ENCODE data around the gene TRAPPC5.

The TRAPPC5 gene

GRCh38 chr19:7645656-7646425 lies 34.8 kb upstream of the TRAPPC5 start:
- no peak for DNase-seq (ENCODE audit: low read depth)

DNA sequence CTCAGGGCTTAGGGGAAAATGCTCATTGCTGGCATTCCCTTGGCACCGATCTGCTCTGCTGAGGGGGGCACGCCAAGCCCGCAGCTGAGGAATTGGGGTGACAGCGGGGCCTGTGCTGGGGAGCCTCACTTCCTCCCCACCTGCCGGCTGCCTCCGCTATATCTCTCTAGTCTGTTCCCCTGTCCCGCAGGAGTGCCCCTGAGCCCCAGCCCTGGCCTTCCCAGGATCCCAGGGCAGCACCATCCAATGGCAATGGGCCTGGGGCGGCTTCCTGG lies 34.3 kb upstream of the TRAPPC5 start:
- DNase-seq (ENCODE audit: low read depth) = no peak

DNA sequence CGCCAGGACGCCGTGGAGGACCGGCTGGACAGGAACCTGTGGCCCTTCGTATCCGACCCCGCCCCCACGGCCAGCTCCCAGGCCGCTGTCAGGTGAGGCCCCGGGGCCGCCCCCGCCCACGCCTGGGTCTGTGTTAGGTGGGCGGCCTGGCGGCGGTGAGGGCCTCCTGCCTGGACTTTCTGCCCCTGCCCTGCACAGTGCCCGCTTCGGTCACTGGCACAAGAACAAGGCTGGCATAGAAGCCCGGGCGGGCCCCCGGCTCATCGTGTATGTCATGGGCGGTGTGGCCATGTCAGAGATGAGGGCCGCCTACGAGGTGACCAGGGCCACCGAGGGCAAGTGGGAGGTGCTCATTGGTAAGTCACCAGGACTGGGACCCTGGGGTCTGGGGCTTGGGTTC lies 33.5 kb upstream of the TRAPPC5 start:
- no peak for DNase-seq (ENCODE audit: low read depth)

GRCh38 chr19:7648265-7649014 lies 32.2 kb upstream of the TRAPPC5 start:
- no peak for DNase-seq (ENCODE audit: low read depth)

DNA sequence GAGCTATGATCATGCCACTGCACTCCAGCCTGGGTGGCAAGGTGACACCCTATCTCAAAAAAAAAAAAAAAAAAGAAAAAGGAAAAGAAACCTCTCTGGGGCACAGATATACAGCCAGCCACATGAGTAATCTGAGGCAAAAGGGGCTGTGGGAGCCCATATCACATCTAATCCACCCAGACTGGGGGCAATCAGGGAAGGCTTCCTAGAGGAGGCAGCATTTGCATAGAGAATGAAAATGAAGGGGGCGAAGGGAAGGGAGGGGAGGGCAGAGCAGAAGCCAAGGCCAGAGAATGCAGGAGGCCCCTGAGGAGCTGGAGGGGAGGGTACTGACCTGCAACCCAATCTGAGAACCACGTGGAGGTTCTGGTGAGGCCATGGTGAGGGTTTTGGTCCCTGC lies 30.5 kb upstream of the TRAPPC5 start:
- no peak for DNase-seq (ENCODE audit: low read depth)

DNA sequence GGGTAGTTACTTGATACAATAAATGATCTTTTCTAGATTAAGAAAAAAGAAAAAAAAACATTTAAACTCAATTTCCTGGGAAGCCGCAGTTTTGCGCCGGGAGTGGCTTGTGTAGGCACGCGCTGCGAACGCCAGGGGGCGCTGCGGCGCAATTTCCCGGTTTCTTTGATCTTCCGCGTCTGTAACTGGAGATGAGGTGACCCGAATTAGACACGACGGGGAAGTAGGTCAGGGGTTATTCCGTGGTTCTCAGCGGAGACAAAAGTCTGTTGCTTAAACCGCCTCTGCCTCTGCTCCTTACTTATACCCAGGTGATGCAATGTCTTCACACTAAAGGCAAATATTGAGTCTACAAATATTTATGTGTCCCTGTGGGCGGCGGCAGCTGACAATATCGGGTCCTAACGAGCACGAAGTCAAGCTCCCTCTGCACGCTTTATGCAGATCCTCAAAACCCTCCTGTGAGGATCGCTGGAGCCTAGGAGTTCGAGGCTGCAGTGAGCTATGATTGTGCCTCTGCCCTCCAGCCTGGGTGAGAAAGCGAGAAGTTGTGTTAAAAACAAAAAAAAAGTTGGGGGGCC lies 28.5 kb upstream of the TRAPPC5 start:
- DNase-seq (ENCODE audit: low read depth) = peak; percentile 75

DNA sequence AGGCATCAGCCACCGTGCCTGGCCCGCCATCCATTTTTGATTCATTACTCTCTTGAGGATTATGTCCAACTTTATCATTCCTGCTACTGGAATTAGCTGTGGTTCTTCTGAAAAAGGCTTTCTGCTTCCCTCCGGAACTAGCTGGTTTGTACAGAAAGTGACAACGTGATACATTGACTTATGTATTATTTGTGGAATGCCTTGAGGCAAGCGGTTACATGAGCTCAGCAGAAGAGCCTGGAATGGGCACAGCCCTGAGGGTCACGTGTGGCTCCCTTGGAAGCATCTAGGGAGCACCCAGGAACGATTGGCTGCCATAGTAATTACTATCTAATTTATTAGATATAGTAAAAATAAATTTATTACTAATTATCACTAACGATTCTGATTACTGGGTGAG lies 26.2 kb upstream of the TRAPPC5 start:
- no peak for DNase-seq (ENCODE audit: low read depth)

DNA sequence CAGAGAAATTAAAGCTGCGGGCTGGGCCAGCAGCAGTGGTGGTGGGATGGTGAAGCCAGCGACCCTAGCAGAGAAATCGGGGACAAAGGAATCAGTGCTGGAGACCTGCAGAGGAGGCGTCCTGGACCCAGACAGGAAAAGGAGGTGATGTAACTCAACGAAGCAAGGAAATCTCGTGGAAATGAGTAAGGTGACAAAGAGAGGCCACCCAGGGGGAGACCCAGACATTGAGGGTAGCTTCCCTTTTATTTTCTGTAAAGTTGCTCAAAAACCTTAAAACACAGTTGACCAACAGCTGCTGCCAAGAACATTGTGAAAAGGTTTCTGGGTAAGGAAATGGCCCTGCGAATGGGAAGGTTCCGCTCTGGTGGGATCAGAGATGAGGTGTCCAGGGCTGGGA lies 25.1 kb upstream of the TRAPPC5 start:
- no peak for DNase-seq (ENCODE audit: low read depth)

GRCh38 chr19:7657131-7657751 lies 23.4 kb upstream of the TRAPPC5 start:
- peak; percentile 41 for DNase-seq (ENCODE audit: low read depth)

GRCh38 chr19:7658219-7658686 lies 22.4 kb upstream of the TRAPPC5 start:
- peak; percentile 30 for DNase-seq (ENCODE audit: low read depth)

DNA sequence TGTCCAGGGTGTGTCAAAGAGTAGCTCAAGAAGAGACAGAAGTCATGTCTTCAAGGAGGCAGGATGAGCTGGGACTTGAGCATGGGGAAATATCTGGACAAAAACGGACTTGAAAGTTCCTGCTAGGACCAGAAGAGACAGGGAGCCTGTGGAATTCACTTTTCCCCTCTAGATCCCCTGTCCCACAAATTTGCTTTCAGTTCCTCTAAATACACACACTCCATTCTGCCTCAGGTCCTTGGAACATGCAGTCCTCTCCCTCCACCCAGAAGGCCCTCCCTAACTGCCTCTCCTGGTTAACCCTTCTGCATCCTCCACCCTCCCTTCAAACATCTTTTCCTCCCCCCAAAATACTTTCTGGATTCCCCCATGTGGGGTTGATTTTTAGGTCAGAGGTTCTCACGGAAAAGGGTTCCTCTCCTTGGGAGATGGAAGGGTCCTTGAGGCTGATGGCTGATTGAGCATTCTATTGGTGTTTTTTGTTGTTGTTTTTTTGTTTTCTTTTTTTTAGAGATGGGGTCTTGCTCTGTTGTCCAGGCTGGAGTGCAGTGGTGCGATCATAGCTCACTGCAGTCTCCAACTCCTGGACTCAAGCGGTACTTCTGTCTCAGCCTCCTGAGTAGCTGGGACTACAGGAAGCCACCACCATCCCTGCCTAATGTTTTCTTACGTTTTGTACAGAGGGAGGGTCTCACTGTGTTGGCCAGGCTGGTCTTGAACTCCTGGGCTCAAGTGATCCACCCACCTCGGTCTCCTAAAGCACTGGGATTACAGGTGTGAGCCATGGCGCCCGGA lies 18.7 kb upstream of the TRAPPC5 start:
- no peak for DNase-seq (ENCODE audit: low read depth)

DNA sequence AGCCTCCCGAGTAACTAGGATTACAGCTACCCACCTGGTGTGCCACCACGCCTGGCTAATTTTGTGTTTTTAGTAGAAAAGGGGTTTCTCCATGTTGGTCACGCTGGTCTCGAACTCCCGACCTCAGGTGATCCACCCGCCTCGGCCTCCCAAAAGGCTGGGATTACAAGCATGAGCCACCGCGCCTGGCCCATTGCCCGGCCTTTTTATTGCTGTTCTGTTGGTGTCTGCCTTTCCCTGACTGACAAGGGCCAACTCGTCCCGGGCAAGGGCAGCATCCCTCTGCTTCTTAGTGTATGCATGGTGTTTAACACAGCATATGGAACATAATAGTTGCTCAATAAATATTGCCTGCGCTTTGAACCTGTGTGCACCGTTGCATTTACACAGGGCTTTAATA lies 18.0 kb upstream of the TRAPPC5 start:
- DNase-seq (ENCODE audit: low read depth) = no peak

DNA sequence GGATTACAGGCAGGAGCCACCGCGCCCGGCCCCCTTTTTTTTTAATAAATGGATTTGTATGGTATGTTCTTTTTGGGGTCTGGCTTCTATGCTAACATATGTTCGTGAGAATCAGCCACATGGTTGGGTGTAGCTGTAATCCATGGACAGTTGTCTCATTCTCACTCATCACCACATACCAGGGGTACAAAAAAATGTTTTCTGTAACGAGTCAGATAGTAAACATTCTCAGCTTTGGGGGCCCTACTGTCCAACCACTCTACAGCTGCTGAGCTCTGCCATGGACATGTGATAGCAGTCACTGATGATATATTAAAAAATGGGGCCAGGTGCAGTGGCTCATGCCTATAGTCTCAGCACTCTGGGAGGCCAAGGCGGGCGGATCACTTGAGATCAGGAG lies 16.9 kb upstream of the TRAPPC5 start:
- DNase-seq (ENCODE audit: low read depth) = no peak

GRCh38 chr19:7665076-7665475 lies 15.6 kb upstream of the TRAPPC5 start:
- no peak for DNase-seq (ENCODE audit: low read depth)

GRCh38 chr19:7668842-7669241 lies 11.8 kb upstream of the TRAPPC5 start, which contains the start of gene RETN:
TSS of gene RETN (plus strand) at chr19:7669049. CDS start at chr19:7669327, 278 bp downstream.
- no peak for DNase-seq (ENCODE audit: low read depth)

- DNase-seq (ENCODE audit: low read depth) = no peak
Measured at GRCh38 chr19:7669641-7670040, 11.0 kb upstream of the TRAPPC5 start.

DNA sequence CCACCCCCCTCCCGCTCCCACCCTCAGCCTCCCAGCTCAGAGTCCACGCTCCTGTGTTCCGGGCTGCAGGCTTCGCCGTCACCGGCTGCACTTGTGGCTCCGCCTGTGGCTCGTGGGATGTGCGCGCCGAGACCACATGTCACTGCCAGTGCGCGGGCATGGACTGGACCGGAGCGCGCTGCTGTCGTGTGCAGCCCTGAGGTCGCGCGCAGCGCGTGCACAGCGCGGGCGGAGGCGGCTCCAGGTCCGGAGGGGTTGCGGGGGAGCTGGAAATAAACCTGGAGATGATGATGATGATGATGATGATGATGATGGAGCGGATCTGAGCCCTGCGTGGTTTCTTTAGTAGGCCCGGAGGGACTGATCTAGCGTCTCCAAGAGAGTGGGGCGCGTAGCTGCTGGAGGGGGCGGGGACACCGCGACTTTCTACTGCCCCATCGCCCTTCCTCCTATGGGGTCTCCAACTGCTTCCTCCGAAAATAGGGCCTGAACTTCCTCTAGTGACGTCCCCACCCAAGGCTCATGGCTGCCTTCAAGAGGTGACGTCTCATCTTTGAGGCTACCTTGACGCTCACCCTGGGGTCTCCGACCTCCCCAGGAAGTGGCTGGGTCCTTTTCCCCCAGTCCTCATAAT lies 10.4 kb upstream of the TRAPPC5 start:
- no peak for DNase-seq (ENCODE audit: low read depth)

DNA sequence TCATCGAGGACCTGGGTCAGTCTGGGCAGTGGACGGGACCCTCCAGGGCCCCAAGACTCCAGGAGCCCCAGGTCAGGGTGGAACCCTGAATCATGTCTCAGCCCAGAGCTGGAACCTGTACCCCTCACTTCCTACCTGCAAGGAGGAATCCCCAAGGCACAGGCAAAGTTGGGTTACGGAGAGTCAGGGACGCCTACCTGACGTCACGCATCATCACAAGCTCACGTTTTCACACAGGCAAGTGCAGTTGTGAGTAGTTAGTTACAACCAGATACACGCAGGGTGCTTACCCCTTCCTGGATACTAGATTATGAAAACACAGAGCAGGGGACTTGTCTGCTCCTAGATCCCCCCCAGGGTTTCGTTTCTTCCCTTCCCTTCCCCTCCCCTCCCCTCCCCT lies 9.8 kb upstream of the TRAPPC5 start:
- DNase-seq (ENCODE audit: low read depth) = no peak

- no peak for DNase-seq (ENCODE audit: low read depth)
Measured at GRCh38 chr19:7672522-7672921, 8.1 kb upstream of the TRAPPC5 start.

- DNase-seq (ENCODE audit: low read depth) = no peak
Measured at GRCh38 chr19:7674010-7675005, 6.3 kb upstream of the TRAPPC5 start.

Measured in activated T-cell treated with anti-CD3 and anti-CD28 coated beads for 48 hours (primary cell).